ENCODE data around the gene AKAP13.
"Not testable (repeated sequence)": the region's sequence is repeated elsewhere in the genome, so short reads cannot be mapped to it uniquely, and the experiment has no call there.

AKAP13 gene

DNA sequence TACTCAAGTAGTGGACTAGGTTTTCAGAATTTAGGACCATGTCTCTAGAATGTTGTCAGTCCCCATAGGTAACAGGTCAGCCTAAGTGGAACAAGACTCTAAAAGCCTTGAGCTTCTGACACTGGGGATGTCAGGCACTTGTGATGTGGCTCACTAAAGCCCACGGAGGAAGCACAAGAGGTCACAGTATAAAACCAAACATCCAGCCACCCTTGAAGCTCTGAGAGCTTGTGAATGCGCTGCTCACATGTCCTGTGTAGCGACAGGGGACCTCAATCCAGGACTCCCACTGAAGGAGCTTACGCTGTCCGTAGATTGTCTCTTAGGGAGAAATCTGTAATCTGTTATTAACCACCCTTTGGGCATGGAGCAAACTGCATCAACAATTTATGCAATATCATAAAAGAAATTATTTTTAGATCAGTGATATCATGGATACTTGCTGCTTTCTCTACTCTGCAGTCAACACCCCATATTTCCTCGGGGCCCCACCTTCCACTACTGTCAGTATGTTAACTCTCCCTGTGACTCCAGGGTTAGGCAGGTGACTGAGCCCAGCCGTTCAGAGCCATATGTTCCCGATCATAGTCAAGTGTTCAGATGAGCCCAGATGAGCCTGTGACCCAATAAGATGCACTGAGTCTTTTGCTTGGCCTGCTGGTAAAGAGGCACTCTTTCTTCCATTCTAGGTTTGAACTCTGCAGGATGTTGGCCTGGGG lies 32.2 kb upstream of the AKAP13 start:
- peak in 1 of 2 donors; percentile 16 for DNase-seq

DNA sequence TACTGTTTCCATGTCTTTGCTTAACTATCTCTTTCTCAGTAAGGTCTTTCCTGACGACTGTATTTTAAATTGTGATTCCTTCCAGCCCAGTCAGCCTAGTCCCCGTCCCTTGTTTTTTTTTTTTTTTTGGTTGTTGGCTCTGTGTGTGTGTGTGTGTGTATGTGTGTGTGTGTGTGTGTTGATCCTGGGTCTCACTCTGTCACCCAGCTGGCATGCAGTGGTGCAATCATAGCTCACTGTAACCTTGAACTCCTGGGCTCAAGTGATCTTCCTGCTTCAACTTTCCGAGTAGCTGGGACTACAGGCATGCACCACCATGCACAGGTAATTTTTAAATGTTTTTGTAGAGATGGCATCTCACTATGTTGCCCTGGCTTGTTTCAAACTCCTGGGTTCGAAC lies 31.3 kb upstream of the AKAP13 start:
- not testable (repeated sequence) for DNase-seq

DNA sequence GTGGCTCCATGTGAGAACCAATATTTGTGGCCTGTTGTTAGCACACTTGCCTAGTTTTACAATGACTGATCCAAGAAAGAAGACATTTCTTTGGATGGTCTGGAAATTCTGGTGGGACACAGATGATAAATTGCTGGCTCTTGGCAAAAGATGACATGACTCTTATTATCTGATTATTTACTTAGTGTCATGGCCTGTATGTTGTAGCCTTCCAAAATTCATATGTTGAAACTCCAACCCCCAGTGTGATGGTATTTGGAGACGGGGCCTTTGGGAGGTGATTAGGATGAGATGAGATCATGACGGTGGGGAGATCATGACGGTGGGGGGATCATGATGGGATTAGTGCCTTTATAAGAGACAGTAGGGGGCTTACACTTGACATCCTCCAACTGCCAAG lies 30.0 kb upstream of the AKAP13 start:
- DNase-seq, result no peak

DNA sequence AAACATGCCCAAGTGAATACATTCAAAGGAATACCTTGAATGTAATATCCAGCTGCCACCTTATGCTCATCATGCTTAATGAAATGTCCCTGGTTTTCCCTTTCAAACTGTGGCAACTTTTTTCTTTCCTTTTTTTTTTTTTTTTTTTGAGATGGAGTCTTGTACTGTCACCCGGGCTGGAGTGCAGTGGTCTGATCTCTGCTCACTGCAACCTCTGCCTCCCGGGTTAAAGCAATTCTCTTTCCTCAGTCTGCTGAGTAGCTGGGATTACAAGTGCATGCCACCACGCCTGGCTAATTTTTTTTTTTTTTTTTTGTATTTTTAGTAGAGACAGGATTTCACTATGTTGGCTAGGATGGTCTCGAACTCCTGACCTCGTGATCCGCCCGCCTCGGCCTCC lies 28.9 kb upstream of the AKAP13 start:
- not testable (repeated sequence) for DNase-seq

DNA sequence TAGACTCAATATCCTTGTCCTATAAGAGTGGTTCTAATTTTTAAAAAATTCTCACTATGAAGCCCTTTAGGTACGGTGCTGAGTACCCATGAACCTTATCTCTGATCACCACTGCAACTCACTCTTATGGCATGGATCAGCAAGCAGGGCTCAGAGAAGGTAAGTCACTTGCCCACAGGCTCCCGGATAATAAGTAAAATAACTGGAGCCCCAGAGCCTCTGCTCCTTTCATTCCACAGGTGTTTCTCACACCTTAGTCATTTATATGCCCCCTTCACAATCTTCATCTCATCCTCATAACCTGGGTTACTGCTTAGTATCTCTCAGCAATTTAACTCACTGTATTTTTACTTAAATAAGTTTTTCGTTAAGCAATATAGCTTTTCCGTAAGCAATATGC lies 28.4 kb upstream of the AKAP13 start:
- no peak for DNase-seq

DNA sequence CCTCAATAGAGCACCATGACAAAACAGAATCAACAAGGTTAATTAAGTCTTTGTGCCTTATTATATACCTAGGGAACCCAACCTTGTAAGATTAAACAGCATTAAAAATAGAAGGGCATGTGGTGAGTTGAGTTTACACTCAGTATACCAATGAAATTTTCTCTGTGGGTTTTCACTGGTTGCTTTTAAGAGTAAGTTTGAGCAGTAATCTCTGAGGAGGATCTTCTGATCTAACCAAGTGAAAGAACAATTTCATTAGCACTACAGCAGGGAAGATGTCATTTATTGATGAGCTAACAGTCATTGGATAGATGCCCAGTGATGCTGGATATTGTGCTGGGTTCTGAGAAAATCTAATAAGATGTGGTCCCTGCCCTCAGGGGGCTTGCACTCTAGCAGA lies 26.9 kb upstream of the AKAP13 start:
- DNase-seq, result no peak

DNA sequence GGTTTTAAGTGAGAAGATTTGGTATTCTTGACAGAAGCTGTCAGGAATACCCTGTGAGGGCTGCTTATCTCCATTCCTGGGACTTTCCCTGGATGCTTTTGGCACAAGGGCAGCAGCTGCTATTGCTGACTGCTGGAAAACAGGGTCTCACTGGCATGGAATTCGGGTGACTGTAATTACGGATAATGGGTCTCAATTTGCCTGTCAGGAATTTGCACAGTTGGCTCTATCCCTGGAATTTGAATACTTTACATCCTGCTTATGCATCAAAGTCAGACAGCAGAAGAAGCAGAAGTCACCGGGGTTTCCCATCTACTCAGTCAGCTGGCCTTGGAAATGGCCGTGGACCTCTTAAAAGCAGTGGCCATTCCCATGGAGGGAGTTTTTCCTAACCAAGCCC lies 25.9 kb upstream of the AKAP13 start:
- no peak for DNase-seq

DNA sequence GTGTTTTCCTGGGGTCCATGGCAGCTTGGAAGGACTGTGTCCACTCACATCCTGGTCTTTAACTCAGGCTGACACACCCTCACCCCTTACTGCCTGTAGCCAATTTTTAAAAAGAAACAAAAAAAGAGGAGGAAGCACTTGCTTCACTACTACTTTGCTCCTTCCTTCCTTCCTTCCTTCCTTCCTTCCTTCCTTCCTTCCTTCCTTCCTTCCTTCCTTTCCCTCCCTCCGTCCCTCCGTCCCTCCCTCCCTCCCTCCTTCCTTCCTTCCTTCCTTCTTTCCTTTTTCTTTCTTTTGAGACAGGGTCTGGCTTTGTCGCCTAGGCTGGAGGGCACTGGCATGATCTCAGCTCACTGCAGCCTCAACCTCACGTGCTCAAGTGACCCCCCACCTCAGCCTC lies 25.5 kb upstream of the AKAP13 start:
- no peak for DNase-seq

DNA sequence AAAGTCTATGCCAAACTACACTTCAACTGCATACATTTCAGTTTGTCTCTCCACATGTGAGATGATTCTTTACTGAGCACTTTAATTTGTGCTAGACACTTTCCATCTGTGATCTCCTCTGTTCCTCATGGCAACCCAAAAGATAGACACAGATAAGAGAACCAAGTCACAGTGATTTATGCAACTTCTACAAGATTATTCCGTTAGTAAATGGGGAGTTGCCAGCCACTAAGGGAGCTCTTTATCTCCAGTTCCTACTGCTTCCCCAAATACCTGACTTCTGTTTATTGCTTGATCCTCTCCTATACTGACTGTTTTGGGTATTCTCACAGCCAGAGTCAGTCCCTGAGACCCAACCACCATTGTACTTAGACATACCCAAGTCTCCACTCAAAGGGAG lies 24.1 kb upstream of the AKAP13 start:
- DNase-seq, result no peak

DNA sequence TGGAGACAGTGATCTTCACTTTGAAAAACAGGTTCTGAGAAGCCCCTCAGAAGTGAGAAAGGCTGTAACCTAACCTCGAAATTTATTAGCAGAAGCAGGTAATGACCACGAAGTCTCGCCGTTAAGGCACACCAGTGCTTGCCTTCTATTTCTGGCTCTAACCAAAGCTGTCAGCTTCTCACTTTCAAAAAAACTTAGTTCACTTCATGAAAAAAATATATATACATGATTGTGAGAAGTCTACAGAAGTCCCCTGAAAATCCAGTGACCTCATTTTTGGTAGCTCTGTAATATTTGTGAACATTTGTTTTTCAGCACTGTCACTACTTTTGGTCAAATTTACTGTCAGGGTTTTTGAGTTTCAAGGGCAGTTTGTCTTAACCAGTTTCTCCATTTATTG lies 19.1 kb upstream of the AKAP13 start:
- no peak for DNase-seq

DNA sequence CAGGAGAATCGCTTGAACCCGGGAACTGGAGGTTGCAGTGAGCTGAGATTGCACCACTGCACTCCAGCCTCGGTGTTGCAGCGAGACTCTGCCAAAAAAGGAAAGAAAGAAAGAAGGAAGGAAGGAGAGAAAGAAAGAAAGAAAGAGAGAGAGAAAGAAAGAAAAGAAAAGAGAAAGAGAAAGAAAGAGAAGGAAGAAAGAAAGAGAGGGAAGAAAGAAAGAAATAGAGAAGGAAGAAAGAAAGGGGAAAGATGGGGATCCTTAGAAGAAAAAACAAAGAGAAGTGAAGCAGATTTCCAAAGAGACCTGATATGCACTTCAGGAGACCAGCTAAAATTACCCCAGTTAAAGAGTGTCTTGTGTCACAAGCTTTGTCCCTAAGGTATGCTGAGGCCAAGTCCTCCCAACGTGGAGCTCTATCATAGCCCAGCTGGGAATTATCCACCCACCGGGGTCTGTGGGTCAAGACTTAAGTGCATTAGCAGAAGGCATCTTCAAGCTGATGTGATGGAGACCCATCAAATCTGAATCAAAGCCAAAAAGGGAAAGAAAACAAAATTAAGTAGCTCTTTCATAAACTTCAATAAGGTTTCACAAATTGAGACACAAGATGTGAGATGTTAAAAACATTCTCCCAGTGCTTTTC lies 17.8 kb upstream of the AKAP13 start:
- DNase-seq, result no peak

DNA sequence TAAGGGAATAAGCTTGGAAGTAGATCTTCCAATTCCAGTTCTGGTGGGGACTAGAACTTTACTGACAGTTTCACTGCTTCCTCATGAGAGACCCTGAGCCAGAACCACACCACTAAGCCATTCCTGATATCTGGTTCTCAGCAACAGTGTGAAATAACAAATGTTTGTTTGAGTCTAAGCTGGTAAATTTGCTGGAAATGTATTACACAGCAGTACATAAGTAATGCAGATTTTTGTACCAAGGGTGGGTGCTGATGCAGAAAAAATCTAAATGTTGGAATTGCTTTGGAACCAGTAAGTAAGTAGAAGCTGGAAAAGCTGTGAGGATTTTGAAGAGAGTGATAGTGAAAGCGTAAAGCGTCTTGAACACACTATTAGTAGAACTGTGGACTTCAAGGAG lies 14.4 kb upstream of the AKAP13 start:
- DNase-seq, result no peak

DNA sequence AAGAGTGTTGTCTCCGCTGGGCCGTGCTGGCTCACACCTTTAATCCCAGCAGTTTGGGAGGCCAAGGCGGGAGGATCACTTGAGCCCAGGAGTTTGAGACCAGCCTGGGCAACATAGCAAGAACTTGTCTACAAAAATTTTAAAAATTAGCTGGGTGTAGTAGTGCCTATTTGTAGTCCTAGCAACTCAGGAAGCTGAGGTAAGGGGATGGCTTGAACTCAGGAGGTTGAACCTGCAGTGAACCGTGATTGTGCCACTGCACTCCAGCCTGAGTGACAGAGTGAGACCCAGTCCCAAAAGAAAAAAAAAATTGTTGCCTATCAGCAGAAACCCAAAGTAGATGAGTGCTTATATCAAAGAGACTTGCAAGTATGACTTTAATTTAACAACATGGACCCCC lies 12.7 kb upstream of the AKAP13 start:
- no peak for DNase-seq

DNA sequence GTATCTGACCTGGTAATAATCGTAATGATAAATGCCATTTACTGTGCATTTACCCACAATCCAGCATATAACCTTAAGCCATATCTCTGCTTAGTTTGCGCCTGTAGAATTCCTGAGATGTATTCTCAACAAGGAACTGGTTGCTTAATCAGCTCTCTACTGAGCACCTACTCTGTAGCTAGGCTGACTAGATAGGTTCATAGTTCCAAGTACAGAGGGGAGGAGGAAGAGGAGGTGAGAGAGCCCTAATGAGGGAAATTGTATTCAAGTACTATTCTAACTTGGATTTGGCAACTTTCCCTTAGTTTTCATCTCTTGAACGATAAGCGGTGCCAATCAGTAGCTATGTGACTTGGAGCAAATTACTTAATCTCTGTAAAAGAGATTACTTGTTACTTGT lies 5.6 kb upstream of the AKAP13 start:
- DNase-seq, result no peak

DNA sequence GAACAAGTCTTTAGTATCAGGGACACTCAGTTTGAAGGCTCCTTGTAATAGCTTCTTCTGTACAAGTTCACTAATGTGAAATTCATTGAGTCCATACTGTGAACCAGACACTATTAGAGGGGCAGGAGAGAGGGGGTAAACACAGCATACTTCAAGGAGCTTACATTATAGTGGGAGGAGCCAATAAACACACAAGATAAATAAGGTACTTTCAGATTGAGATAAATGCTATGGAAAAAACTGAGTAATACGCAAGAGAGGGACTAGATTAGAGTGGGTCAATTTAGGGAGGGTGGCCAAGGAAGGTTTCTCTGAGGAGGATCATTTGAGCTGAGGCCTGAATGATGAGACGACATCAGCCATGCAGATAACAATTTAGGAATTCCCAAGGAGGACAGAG lies 3.1 kb upstream of the AKAP13 start:
- no peak for DNase-seq

DNA sequence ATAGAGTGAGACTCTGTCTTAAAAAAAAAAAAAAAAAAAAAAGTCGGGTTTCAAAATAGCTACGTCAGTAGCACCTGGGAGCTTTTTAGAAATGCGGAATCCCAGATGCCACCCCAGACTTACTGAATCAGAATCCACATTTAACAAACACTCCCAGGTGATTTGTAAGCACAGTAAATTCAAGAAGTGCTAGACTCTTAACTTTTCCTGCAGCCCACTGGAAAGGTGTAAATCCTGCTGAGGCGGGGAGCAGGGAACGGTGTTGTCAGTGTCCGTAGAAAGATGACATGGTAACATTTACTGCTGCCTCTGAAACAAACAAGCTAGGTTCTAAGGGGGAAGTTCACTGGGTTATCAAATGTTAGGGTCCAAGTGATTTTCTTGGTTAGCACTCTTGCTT lies 2.4 kb upstream of the AKAP13 start:
- DNase-seq, result no peak

DNA sequence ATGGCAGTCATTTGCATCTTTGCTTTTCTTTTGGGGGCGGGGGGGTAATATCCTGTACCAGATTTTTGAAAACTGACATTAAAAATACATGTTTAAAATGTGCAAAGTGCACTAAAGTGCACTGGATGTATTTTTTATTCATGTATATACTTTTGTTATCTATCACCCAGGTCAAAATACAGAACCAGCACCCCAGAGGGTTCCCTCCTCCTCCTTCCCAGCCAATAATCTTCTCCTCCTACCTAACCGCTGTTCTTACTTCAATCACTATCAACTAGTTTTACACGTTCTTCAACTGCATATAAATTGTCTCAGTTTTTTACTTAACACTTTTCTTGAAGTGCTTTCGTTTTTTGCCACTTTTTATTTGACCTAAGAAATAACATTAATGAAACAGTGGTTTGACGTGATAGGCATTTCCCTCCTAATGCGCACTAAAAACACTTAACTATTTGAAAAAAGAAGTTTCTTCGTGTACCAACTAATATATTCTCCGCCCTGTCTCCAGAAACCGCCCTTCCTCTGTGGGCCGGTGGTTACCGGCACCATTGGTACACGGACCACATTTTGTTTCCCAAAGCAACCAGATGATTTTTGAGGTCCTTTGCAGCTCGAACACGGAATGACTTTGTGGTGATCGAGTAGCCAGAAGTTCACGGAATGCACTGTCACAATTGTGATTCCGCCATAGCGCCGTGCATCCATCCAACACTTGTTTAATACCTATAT lies 836 bp upstream of the AKAP13 start:
- peak in 1 of 2 donors; percentile 31 for DNase-seq

DNA sequence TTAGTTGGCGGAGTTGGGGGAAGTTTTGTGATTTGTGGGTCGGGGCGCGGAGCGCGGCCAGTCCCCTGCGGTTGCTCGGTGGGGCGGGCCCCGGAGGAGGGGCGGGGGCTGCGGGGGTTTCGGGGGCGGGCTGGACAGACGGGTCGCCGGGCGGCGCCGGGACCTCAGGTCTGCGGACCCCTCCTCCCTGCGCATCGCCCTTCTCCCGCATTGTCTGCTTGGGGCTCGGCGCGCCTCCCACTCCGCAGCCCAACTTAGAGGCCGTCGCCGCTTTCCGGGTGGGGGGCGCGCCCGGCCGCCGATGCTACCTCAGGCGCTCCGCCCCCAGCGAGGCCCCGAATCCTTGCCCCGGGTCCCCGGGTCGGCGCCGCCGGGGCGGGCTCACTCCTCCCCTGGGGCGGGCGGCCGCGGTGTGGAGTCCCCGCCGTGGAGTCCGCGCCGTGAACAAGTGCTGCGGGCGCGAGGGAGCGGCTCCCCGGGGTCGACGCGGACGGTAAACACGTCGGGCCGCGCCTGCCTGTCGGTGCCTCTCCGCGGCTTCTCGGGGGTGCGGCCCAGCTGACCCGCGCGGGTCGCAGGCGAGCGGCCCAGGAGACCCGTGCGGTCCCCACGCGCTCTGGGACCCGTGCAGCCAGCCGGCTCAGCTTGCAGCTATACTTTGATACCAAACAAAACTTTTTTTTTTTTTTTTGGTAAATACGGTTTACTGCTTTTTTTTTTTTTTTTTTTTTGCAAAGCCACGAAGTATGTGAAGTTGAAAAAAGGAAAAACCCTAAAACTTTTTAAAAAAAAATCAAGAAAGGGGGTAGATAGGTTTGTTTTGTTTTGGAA lies 624 bp downstream of the AKAP13 start:
- peak in 1 of 2 donors; percentile 33 for DNase-seq

DNA sequence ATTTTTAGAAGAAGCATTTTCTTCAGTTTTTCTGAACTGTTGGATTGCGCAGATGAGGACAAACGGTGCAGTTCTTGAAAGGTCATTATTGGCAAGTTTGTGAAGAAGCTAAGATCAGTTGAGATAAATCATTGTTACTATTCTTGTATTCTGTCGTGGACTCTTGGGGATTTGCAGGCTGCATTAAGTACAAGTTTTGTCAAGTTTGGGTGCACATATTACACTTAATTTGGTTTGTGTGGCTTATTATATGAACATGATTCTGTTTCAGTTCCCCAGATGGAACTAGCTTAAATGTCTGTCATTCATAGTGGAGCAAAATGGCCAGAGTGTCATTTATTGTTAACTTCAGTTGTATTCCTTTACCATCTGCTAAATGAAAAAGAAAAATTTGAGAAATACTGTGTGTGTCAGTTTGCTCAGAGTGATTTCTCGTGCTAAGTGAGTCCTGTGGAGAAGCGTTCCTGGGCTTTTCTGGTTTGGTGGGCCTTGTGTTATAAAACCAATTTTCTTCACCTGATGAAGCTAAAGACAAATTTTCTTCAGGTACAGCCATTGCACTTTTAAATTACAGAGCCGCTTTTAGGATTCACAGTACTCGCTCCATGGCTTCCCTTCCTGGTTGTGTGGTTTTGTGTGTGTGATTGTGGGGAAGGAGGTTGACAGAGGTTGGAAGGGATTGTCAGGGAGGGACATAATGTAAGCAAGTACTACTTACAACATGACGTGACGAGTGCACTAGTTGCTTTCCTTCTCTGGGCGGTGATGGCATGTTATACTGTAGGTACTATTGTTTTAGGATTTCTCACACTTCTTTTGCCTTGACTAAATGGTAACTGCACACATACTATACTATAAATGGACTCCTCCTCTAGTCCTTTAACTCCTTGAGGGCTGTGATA lies 1.7 kb downstream of the AKAP13 start:
- no peak for DNase-seq

DNA sequence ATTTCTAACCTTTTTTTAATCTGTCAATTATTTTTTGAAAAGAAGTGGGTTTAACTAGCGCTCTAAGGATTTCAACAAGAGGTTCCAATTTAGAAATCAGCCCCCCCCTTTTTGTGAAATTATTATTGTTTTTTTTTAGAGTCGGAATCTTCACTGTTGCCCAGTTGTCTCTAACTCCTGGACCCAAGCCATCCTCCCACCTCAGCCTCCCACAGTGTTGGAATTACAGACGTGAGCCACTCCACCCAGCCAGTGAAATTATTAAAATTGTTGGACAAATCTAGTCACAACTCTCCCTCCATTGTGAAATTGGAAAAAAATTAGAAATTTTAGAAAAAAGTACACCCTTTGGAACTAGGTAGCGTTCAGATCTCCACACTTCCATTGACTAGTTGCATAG lies 2.5 kb downstream of the AKAP13 start:
- DNase-seq, result no peak

DNA sequence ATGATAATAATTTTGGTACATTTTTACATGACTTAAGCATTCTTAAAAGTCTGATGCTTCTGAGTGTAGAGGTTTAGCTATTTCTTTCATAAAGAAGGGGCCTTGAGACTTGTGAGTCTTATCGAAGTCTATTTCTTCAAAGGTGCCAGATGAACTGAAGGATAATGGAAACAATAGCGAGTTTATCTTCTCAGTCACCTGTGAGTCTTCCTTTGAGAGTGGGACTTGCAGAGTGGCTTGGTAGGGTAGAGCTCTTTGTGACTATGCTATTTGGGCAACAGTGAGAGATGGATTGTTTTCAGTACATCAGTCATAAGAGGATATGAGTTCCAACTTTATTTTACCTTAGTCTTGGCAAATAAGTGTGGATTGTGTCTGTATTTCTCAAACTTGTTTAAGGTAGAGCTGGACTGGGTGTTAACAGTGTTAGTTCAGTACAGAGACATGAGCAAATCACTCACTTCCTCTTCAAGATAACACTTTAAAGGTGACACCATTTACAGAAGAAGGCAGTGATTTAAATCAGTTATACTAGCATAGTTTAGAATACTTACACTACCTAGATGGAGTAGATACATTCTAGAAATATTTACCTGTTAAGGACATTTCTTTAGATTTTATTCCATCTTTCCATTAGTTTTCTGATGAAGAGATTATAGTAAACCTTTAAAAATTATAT lies 3.2 kb downstream of the AKAP13 start:
- no peak for DNase-seq
